ENCODE data around the gene SLX9.

DNA sequence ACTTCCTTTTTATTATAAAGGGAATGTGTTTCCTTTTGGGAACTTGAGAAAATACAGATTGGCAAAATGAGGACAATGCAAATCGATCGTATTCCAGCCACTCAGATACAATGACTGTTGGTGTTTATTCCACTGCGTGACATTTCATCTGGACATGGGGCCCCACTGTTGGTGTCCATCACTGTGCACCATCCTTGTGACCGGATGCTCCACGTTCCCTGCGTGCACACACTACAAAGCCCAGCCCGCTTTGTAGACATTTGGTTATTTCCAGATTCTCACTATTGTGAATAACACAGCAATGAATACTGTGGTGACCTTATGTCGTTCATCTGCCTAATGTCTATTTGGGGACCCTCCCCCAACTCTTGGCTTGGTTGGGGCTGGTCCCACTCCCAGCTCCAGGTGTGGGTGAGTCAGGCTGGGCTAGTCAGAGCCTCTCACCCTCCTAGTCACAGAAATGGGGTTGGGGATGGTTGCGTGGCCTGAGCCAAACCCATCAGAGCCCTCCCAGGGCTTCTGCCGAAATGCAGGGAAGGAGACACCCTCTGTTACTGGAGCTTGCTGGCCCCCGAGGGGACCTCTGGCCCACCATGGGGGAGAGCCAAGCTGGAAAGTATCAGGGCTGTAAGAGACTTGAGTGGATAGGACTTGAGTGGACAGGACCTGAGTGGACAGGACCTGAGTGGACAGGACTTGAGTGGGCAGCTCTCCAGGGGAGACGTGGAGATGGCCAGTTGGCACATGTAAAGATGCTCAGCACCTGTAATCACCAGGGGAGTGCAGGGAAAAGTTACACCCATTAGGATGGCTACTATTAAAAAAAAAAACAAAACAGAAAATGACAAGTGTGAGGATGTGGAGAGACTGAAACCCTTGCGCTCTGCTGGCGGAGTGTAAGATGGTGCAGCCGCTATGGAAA lies 77.5 kb downstream of the SLX9 start:
- TF ChIP-seq POLR2A (IDR thresholded peaks at IDR 0.05) (no peak), POLR2AphosphoS5 (IDR thresholded peaks at IDR 0.05) (no peak), EP300 (IDR thresholded peaks at IDR 0.05) (no peak)
- TF ChIP-seq, protein P1, sequence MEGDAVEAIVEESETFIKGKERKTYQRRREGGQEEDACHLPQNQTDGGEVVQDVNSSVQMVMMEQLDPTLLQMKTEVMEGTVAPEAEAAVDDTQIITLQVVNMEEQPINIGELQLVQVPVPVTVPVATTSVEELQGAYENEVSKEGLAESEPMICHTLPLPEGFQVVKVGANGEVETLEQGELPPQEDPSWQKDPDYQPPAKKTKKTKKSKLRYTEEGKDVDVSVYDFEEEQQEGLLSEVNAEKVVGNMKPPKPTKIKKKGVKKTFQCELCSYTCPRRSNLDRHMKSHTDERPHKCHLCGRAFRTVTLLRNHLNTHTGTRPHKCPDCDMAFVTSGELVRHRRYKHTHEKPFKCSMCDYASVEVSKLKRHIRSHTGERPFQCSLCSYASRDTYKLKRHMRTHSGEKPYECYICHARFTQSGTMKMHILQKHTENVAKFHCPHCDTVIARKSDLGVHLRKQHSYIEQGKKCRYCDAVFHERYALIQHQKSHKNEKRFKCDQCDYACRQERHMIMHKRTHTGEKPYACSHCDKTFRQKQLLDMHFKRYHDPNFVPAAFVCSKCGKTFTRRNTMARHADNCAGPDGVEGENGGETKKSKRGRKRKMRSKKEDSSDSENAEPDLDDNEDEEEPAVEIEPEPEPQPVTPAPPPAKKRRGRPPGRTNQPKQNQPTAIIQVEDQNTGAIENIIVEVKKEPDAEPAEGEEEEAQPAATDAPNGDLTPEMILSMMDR (IDR thresholded peaks at IDR 0.05) = no peak

All from sigmoid colon (tissue), 4 donors.